CD4-positive, alpha-beta T cell (primary cell): ENCODE data around the gene FOLR3. TPM values are rescaled to one million over a fixed set of nuclear protein-coding genes. Genes with fewer than 3 reads are reported as not detected.

Experiments
- ATAC-seq: fragments of 200-7000 bp; cut with Tn5 transposase; one replicate; pipeline ENCODE4 v1.10.0; 2022; ENCODE audit warnings: mild to moderate bottlenecking; ENCODE audit not compliant: poor library complexity
- CTCF ChIA-PET: fragments of 350-600 bp; sonication (Branson Sonifier 250); formaldehyde crosslinking; loops from one replicate; lab custom pipeline; 2021; ENCODE audit warnings: antibody characterized with exemption, inconsistent platforms; lab: Charles Lee
- POLR2A ChIA-PET: fragments of 350-600 bp; sonication (Branson Sonifier 250); formaldehyde crosslinking; loops from one replicate; lab custom pipeline; 2021; ENCODE audit warnings: antibody characterized with exemption, inconsistent platforms; lab: Charles Lee
- DNase-seq, 14 experiments: peaks; one replicate each; pipeline ENCODE4 v3.0.0-alpha.2; 2013 to 2020; ENCODE audit warnings: mixed read lengths in 2 of 14
- H3K27ac ChIP-seq, 2 donors: one replicate each; pipeline versions ENCODE4 v1.5.1 to v1.7.0; 2013; ENCODE audit warnings: low read length in 2 of 2, low read depth in 1 of 2, mild to moderate bottlenecking in 1 of 2
- H3K27me3 ChIP-seq, 2 experiments: 1 replicate in 1 of 2; 2 replicates in 1 of 2; pipeline versions ENCODE4 v1.6.1 to v1.7.0; 2013; ENCODE audit warnings: low read length in 2 of 2, control low read depth in 1 of 2, mild to moderate bottlenecking in 1 of 2, moderate library complexity in 1 of 2; ENCODE audit not compliant: insufficient read depth in 2 of 2, control insufficient read depth in 1 of 2
- H3K36me3 ChIP-seq: one replicate; pipeline ENCODE4 v1.6.1; 2013; ENCODE audit warnings: low read length, control low read depth; ENCODE audit not compliant: insufficient read depth
- H3K4me1 ChIP-seq: one replicate; pipeline ENCODE4 v1.6.1; 2013; ENCODE audit warnings: low read length, control low read depth; ENCODE audit not compliant: insufficient read depth
- H3K4me3 ChIP-seq: one replicate; pipeline ENCODE4 v1.5.1; 2013; ENCODE audit warnings: mild to moderate bottlenecking, low read length, moderate library complexity
- H3K9me3 ChIP-seq, 2 experiments: 1 replicate in 1 of 2; 2 replicates in 1 of 2; pipeline versions ENCODE4 v1.6.1 to v1.7.0; 2013; ENCODE audit warnings: low read length in 2 of 2, mild to moderate bottlenecking in 2 of 2, control low read depth in 1 of 2, moderate library complexity in 1 of 2; ENCODE audit not compliant: control insufficient read depth in 1 of 2, insufficient read depth in 1 of 2
- H3K27ac Mint-ChIP-seq: one replicate; pipeline ENCODE4 v1.8.0; 2020; ENCODE audit warnings: mixed read lengths
- H3K27me3 Mint-ChIP-seq: one replicate; pipeline ENCODE4 v1.8.0; 2021; ENCODE audit warnings: mixed read lengths
- H3K36me3 Mint-ChIP-seq: one replicate; pipeline ENCODE4 v1.8.0; 2021; ENCODE audit warnings: low read depth, mixed read lengths
- H3K4me1 Mint-ChIP-seq: one replicate; pipeline ENCODE4 v1.8.0; 2021; ENCODE audit warnings: low read depth, mixed read lengths
- H3K4me3 Mint-ChIP-seq: one replicate; pipeline ENCODE4 v1.8.0; 2020; ENCODE audit warnings: mild to moderate bottlenecking, mixed read lengths
- H3K9me3 Mint-ChIP-seq: one replicate; pipeline ENCODE4 v1.8.0; 2020; ENCODE audit warnings: mixed read lengths
- intact Hi-C, 2 experiments: fragments of 100-400 bp; cut with DNase I in 1 of 2; cut with micrococcal nuclease in 1 of 2; formaldehyde crosslinking; loops; one replicate each; pipeline versions ENCODE4 v1.15.1 to v1.9.0; 2023 to 2025; cut with DNase I, micrococcal nuclease
- total RNA-seq, 174 experiments: library from RNA in 2 of 174; stranded (reverse) in 2 of 174; gene quantifications; one replicate each; pipeline ENCODE4 v1.2.3 and lab custom pipeline; 2021 to 2026
- TF ChIP-seq, protein P1 (sequence below): fragments of 200-600 bp; IDR thresholded peaks from one replicate; pipeline ENCODE4 v1.8.0; 2022; ENCODE audit warnings: antibody characterized with exemption, mild to moderate bottlenecking

FOLR3 gene
- total RNA-seq, 2 experiments from 2014 or later, result 0.47 TPM; not detected in 1

DNA sequence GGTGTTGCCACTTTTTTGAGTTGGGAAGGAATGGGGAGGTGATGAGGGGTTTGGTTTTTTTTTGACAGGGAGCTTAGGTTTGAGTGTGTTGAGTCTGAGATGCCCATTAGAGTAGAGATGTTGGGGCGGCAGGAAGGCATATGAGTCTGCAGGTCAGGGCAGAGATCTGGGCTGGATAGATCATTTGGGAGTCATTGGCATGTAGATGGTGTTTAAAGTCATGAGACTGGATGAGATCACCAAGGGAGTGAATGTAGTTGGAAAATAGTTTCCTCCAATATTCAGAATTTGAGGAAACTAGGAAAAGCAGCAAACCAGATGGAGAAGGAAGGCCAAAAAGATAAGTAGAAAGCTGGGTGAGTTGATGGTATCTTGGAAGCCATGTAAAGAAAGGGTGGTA, 21.0 kb upstream of the FOLR3 start:
- Histone ChIP-seq H3K27me3 (no peaks in the 10 kb centered on the region), H3K4me3 (no peak overlapping the region), H3K4me1 (peaks cover 17% of the 10 kb centered on the region), H3K9me3 (no peaks in the 10 kb centered on the region), H3K36me3 (peaks cover 10% of the 10 kb centered on the region), H3K27ac (no peak overlapping the region)
- DNase-seq, result no peak
- CTCF ChIA-PET, result no interaction called here
- H3K9me3 Mint-ChIP-seq, result no peaks in the 10 kb centered on the region
- POLR2A ChIA-PET, result interaction anchor here (1.4 to 1.8 kb wide), 2 partner anchors 74 to 186 kb away, joined by 3 to 8 read pairs; partner anchors contain the start of genes RNF121 and XNDC1N
- intact Hi-C loops, result loop anchor here (2.0 to 10.0 kb wide), 4 partner anchors 26 to 1763 kb away; partner anchors contain the start of genes COA4 (in 1 of the 2), INPPL1 (in 1 of the 2), PAAF1 (in 1 of the 2) and STARD10 (in 1 of the 2)
- ATAC-seq, result no peak
- peak overlapping the region; percentile 98 for H3K27ac Mint-ChIP-seq
- H3K4me1 Mint-ChIP-seq, result peaks cover 19% of the 10 kb centered on the region
- TF ChIP-seq, protein P1, sequence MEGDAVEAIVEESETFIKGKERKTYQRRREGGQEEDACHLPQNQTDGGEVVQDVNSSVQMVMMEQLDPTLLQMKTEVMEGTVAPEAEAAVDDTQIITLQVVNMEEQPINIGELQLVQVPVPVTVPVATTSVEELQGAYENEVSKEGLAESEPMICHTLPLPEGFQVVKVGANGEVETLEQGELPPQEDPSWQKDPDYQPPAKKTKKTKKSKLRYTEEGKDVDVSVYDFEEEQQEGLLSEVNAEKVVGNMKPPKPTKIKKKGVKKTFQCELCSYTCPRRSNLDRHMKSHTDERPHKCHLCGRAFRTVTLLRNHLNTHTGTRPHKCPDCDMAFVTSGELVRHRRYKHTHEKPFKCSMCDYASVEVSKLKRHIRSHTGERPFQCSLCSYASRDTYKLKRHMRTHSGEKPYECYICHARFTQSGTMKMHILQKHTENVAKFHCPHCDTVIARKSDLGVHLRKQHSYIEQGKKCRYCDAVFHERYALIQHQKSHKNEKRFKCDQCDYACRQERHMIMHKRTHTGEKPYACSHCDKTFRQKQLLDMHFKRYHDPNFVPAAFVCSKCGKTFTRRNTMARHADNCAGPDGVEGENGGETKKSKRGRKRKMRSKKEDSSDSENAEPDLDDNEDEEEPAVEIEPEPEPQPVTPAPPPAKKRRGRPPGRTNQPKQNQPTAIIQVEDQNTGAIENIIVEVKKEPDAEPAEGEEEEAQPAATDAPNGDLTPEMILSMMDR, result no peak
- no peak overlapping the region for H3K4me3 Mint-ChIP-seq
- peaks cover 30% of the 10 kb centered on the region for H3K36me3 Mint-ChIP-seq
- peaks cover 9% of the 10 kb centered on the region for H3K27me3 Mint-ChIP-seq

DNA sequence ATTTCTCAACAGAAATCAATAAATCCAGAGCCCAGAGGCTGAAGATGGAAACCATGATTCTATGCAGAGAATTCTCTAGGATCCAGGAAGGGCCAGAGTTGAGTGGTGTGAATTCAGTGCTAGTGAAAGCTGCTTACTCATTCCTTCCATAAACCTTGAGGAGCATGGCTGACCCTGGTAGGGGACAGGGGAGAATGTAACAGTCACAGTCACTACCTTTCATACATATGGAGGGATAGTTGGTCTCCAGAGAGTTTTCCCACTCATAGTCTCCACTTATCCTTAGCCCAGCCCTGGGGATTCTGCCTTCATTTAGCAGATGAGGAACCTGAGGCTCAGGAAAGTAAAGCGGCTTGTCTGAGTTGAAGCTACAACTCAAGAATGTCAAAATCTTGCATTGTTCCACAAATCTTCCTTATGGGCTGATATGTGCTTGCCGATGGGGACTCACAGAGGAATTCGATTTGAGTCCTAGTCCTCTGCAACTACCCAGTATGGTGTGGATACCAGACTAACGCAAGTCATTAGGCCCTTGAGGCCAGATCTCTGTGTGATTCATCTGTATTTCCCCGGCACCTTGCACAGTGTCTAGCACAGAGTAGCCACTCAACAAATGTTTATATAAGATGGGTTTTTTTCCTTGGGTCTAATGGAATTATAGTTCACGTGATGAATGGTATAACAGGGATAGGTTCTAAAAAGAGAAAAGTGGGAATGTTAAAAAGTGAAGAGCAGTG, 19.3 kb upstream of the FOLR3 start:
- no peaks in the 10 kb centered on the region for H3K9me3 Mint-ChIP-seq
- Histone ChIP-seq H3K4me1 (peaks cover 17% of the 10 kb centered on the region), H3K27me3 (no peaks in the 10 kb centered on the region), H3K4me3 (no peak overlapping the region), H3K36me3 (no peaks in the 10 kb centered on the region), H3K27ac (no peak overlapping the region), H3K9me3 (no peaks in the 10 kb centered on the region)
- H3K4me1 Mint-ChIP-seq, result peaks cover 19% of the 10 kb centered on the region
- ATAC-seq, result no peak
- no peak overlapping the region for H3K27ac Mint-ChIP-seq
- no peak overlapping the region for H3K4me3 Mint-ChIP-seq
- DNase-seq, result no peak
- ChIA-PET CTCF (no interaction called here), POLR2A (interaction anchor here (1.8 kb wide), 1 partner anchor 76 kb away, joined by 8 read pairs; no protein-coding TSS in a partner anchor)
- intact Hi-C loops, result loop anchor here (10.0 kb wide), 2 partner anchors 109 to 679 kb away; partner anchors contain the start of genes INPPL1 (in 1 of the 2) and STARD10 (in 1 of the 2)
- H3K36me3 Mint-ChIP-seq, result peaks cover 17% of the 10 kb centered on the region
- TF ChIP-seq, protein P1, result no peak
- H3K27me3 Mint-ChIP-seq, result peaks cover 14% of the 10 kb centered on the region

DNA sequence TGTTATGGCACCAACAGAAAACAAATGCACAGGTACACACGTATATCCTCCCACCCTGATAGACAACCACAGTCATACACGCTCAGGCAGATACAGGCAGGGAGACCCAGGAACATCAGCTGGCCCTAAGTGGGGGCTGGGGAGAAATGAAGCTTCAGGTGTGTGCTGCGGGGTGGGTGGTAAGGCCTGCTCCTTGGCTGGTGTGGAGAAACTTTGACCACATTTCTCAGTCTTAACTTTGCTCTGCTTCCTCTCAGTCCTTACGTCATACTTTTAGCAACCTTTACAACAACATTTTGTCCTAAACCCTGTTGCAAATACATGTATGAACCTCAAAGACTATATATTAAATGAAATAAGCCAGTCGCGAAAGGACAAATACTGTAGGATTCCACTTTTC, 16.3 kb upstream of the FOLR3 start:
- H3K4me3 ChIP-seq, result no peak overlapping the region
- H3K27ac Mint-ChIP-seq, result no peak overlapping the region
- no peak for DNase-seq
- no peaks in the 10 kb centered on the region for H3K9me3 Mint-ChIP-seq
- no peak overlapping the region for H3K4me3 Mint-ChIP-seq
- no peaks in the 10 kb centered on the region for H3K36me3 Mint-ChIP-seq
- H3K9me3 ChIP-seq, result no peaks in the 10 kb centered on the region
- peaks cover 25% of the 10 kb centered on the region for H3K27me3 Mint-ChIP-seq
- no peaks in the 10 kb centered on the region for H3K27me3 ChIP-seq
- no peaks in the 10 kb centered on the region for H3K36me3 ChIP-seq
- POLR2A ChIA-PET, result no interaction called here
- TF ChIP-seq, protein P1, result no peak
- ATAC-seq, result no peak
- CTCF ChIA-PET, result interaction anchor here (0.6 kb wide), 1 partner anchor 137 kb away, joined by 3 read pairs; no protein-coding TSS in a partner anchor
- intact Hi-C loops, result loop anchor here (10.0 kb wide), 2 partner anchors 106 to 676 kb away; partner anchors contain the start of genes INPPL1 (in 1 of the 2) and STARD10 (in 1 of the 2)
- no peak overlapping the region for H3K27ac ChIP-seq
- no peaks in the 10 kb centered on the region for H3K4me1 ChIP-seq
- no peaks in the 10 kb centered on the region for H3K4me1 Mint-ChIP-seq
